GM12801 (cell line): Measurements from ENCODE around the gene DMBT1.

ENCODE experiments used
- TF ChIP-seq, protein P1 (sequence below): IDR thresholded peaks from one replicate; pipeline ENCODE4 v1.5.1; 2011; ENCODE audit warnings: control low read depth; ENCODE audit not compliant: insufficient read length; ENCODE audit errors: extremely low read depth

DMBT1 gene

DNA sequence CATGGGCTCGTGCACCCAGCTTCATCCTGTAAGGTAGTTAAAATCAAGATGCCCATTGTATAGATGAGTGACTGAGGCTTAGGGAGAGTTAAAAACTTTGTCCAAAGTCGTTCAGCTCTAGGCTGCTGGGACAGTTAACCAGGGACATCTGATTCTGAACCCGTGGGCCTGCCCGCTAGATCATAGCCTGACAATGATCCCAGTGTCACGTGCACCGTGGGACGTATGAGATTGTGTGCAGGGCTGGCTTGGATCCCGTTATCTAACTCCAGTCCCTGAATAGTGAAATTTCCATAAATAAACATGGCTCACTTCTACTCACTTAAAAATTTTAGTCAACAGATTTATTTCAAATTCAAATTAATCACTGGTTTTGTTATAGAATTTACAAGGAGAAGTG is 114.2 kb downstream of the DMBT1 start:
- TF ChIP-seq, protein P1, sequence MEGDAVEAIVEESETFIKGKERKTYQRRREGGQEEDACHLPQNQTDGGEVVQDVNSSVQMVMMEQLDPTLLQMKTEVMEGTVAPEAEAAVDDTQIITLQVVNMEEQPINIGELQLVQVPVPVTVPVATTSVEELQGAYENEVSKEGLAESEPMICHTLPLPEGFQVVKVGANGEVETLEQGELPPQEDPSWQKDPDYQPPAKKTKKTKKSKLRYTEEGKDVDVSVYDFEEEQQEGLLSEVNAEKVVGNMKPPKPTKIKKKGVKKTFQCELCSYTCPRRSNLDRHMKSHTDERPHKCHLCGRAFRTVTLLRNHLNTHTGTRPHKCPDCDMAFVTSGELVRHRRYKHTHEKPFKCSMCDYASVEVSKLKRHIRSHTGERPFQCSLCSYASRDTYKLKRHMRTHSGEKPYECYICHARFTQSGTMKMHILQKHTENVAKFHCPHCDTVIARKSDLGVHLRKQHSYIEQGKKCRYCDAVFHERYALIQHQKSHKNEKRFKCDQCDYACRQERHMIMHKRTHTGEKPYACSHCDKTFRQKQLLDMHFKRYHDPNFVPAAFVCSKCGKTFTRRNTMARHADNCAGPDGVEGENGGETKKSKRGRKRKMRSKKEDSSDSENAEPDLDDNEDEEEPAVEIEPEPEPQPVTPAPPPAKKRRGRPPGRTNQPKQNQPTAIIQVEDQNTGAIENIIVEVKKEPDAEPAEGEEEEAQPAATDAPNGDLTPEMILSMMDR: no peak

DNA sequence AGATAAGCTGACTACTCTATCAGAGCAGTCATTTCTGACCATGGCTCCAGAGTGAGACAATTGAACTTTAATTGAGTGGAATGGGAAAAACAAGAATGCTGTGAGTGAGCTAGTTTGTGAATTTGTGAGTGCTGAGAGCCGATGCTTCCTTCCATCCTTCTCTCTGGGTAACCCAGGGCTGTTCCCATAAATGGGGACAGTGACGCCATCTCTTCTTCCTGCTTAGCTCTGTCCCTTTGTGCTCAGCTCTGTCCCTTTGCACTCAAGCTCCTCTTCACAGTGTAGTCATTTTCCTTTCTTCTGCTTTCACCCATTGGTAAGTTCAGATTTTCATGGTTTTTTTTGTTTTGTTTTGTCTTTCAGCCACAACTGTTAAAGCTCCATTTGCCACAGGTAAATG is 114.7 kb downstream of the DMBT1 start:
- TF ChIP-seq, protein P1: no peak

DNA sequence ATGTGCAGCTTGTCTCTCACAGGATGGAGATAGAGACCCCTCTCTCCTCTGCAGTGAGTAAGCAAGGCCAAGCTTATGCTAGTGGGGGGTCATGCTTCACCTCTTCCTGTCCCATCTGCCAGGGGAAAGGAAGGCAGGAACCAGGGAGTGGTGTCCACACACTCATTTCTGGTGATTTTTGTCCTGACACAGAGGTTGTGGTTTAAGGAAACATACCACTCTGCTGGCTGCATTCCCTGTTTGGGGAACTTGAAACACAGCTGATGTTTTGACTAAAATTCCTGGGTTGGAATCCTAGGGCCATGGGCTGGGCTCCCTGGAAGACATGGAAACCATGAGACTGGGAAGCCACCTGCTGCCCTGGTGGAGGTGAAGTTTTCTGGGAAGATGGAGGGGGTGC is 117.7 kb downstream of the DMBT1 start:
- TF ChIP-seq, protein P1: no peak

DNA sequence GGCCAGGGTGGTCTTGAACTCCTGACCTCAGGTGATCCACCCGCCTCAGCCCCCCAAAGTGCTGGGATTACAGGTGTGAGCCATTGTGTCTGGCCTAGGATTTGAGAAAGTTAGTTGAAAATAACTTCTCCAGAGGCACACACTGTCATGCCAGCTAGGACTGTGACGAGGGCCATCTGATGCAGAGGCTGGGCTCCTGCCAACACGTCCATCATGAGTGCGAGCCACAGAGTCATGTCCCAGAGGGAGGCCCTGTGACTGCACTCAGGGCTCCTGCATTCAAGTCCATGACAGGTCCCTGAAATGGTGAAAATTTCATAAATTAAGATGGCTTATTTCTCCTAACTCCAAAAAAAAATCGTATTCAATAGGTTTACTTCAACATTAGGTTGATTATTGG is 122.0 kb downstream of the DMBT1 start:
- TF ChIP-seq, protein P1: no peak

DNA sequence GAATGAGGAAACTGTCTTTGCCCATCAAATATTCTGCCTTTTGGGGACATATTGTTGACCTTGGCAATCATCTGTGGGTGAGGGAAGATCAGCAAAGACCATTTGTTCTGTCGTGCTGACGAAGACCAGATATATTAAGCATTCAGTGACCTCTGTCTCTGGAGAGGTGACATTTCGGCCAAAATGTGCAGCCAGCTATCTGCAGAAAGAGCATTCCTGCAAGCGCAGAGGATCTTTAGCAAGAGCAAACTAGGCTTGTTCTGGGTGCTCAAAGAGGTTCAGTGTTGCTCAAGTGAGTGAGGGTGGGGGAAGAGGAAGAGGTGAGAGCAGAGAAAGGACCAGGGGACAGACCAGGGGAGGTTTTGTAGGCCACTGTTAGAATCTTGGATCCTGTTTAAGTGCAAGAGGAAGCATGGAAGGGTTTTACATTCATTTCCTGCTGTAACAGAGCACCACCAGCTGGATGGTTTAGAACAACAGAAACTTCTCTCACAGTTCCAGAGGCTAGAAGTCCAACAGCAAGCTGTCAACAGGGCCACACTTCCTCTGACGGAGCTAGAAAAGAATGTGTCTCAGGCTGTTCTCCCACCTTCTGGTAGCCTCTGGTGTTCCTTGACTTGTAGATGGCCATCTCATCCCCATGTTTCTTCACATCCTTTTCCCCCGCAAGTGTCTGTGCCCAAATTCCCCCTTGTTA is 127.9 kb downstream of the DMBT1 start:
- TF ChIP-seq, protein P1: no peak

DNA sequence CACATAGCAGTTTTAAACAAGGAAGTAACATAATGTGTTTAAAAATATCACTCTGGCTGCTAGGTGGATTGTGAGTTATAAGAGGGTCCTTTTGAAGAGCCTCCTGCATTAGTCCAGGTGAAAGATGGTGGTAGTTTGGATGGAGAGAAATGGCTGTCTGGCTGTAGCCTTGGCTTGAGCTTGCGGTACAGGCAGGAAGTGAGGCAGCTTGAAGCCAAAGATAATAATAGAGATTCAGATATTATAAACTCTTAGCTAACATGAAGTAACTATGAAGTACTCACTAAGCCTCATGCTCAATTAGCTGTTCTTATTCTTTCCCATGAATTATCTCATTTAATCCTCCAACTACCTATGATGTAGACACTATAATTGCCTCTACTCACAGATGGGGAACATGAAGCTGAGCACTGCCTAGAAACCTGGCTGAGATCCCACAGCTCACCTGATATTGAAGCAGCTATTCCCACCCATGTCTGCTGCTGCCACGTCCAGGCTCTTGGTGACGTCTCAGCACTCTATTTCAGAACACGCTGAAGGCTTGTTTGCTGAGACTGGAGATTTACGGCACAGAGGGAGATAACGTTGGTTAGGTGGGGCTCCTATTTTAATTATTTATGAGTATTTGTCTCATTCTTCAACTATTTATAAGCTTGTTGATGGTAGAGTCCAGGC is 128.7 kb downstream of the DMBT1 start:
- TF ChIP-seq, protein P1: no peak

DNA sequence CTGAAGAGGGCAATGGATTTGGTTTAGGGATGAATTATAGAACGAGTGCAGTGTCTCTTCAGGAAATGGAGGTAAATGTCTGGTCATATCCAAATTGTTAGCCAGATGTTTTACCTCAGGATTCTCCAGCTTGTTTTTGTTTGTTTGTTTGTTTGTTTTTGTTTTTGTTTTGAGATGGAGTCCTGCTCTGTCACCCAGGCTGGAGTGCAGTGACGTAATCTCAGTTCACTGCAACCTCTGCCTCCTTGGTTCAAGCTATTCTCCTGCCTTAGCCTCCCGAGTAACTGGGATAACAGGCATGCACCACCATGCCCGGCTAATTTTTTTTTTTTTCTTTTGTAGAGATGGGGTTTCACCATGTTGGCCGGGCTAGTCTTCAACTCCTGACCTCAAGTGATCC is 132.2 kb downstream of the DMBT1 start:
- TF ChIP-seq, protein P1: no peak
